ENCODE measurements around the gene UBA1. TPM values are rescaled to one million over a fixed set of nuclear protein-coding genes. Genes with fewer than 3 reads are reported as not detected.

UBA1 gene
- total RNA-seq, 2 donors from 2014 or later, result 185 to 286 TPM

GRCh38 chrX:47190445-47191269, 3.0 kb upstream of the UBA1 start:
- Histone ChIP-seq H3K27me3 (replicated peaks; ENCODE audit: insufficient read depth) (no peaks in the 10 kb centered on the region), H3K9me3 (no peaks in the 10 kb centered on the region), H3K27ac (peak overlapping the region; percentile 45 to 48), H3K4me3 (peak overlapping the region; percentile 34 to 36), H3K36me3 (no peaks in the 10 kb centered on the region), H3K4me1 (replicated peaks) (no peaks in the 10 kb centered on the region)
- DNase-seq (ENCODE audit: low spot score), result peak; percentile 73
- intact Hi-C loops (cut with DNase I), result loop anchor here (5.0 kb wide), 2 partner anchors 177 to 192 kb away; no protein-coding TSS in a partner anchor
- WGBS, result 3% methylated on average over 33 of the region's 40 CpGs
- TF ChIP-seq POLR2AphosphoS5 (IDR thresholded peaks at IDR 0.05), result peak; percentile 77
- peak in 1 of 4 experiments; percentile 17 for TF ChIP-seq CTCF (IDR thresholded peaks at IDR 0.05)
- TF ChIP-seq POLR2A (IDR thresholded peaks at IDR 0.05), result peak; percentile 24

- no peaks in the 10 kb centered on the region for H3K9me3 ChIP-seq
- peak overlapping the region; percentile 34 to 36 for H3K4me3 ChIP-seq
- no peaks in the 10 kb centered on the region for H3K36me3 ChIP-seq
- no peak for TF ChIP-seq POLR2AphosphoS5 (IDR thresholded peaks at IDR 0.05)
- TF ChIP-seq CTCF (IDR thresholded peaks at IDR 0.05), result no peak
- no peaks in the 10 kb centered on the region for H3K27me3 ChIP-seq (replicated peaks; ENCODE audit: insufficient read depth)
- WGBS, result 13% methylated on average over 19 of the region's 26 CpGs
- intact Hi-C loops (cut with DNase I), result loop anchor here (5.0 kb wide), 2 partner anchors 176 to 191 kb away; no protein-coding TSS in a partner anchor
- no peaks in the 10 kb centered on the region for H3K4me1 ChIP-seq (replicated peaks)
- DNase-seq (ENCODE audit: low spot score), result no peak
- peak overlapping the region; percentile 45 to 48 for H3K27ac ChIP-seq
These were observed 2.3 kb upstream of the UBA1 start for GRCh38 chrX:47191331-47191730.

- H3K27ac ChIP-seq, result no peak overlapping the region
- H3K4me3 ChIP-seq, result no peak overlapping the region
- no peaks in the 10 kb centered on the region for H3K9me3 ChIP-seq
- 66% methylated on average over 16 of the region's 16 CpGs for WGBS
- intact Hi-C loops (cut with DNase I), result loop anchor here (2.0 to 5.0 kb wide), 3 partner anchors 175 to 331 kb away; no protein-coding TSS in a partner anchor
- no peaks in the 10 kb centered on the region for H3K27me3 ChIP-seq (replicated peaks; ENCODE audit: insufficient read depth)
- no peaks in the 10 kb centered on the region for H3K4me1 ChIP-seq (replicated peaks)
- no peaks in the 10 kb centered on the region for H3K36me3 ChIP-seq
- no peak for DNase-seq (ENCODE audit: low spot score)
- TF ChIP-seq POLR2AphosphoS5 (IDR thresholded peaks at IDR 0.05) (no peak), POLR2A (IDR thresholded peaks at IDR 0.05) (no peak), CTCF (IDR thresholded peaks at IDR 0.05) (no peak)
These were observed 1.7 kb upstream of the UBA1 start for GRCh38 chrX:47191806-47192401.

GRCh38 chrX:47194194-47194787, 662 bp downstream of the UBA1 start:
- Histone ChIP-seq H3K9me3 (no peaks in the 10 kb centered on the region), H3K4me3 (peak overlapping the region; percentile 63 to 66), H3K27ac (peak overlapping the region; percentile 96 to 98), H3K27me3 (replicated peaks; ENCODE audit: insufficient read depth) (no peaks in the 10 kb centered on the region), H3K36me3 (no peaks in the 10 kb centered on the region), H3K4me1 (replicated peaks) (no peaks in the 10 kb centered on the region)
- intact Hi-C loops (cut with DNase I), result loop anchor here (5.0 kb wide), 2 partner anchors 173 to 188 kb away; no protein-coding TSS in a partner anchor
- TF ChIP-seq POLR2AphosphoS5 (IDR thresholded peaks at IDR 0.05), result no peak
- no peak for TF ChIP-seq CTCF (IDR thresholded peaks at IDR 0.05)
- TF ChIP-seq POLR2A (IDR thresholded peaks at IDR 0.05), result no peak
- whole genome bisulfite sequencing, result 1% methylated on average over 9 of the region's 14 CpGs
- no peak for DNase-seq (ENCODE audit: low spot score)

Data from prostate gland (tissue), 2 donors.